A673 (cell line): Measurements from ENCODE around the gene FAAH.

ENCODE experiments used
- CTCF ChIP-seq: fragments of 300-800, 200-600 bp; sonication (generic); conservative IDR thresholded peaks from 2 replicates; pipeline ENCODE4 v1.5.1; 2017; ENCODE audit warnings: low read depth, mild to moderate bottlenecking, antibody characterized with exemption, low read length, moderate library complexity, mixed read lengths
- EZH2 ChIP-seq: fragments of 200-600 bp; sonication (generic); IDR thresholded peaks from 2 replicates; pipeline ENCODE4 v1.6.1; 2017; ENCODE audit warnings: borderline replicate concordance, low read depth, mild to moderate bottlenecking, mixed read lengths, antibody characterized with exemption, low read length; ENCODE audit not compliant: poor library complexity, severe bottlenecking

- TF ChIP-seq CTCF, result no peak
- TF ChIP-seq EZH2, result no peak
These were observed 26.4 kb downstream of the FAAH start for GRCh38 chr1:46420533-46420915.
